Testis (tissue), 2 donors: ENCODE data around the gene GPAT2.

Experiments
- POLR2A ChIP-seq: fragments of 450-650 bp; IDR thresholded peaks from one replicate; pipeline ENCODE4 v1.6.1; 2017; ENCODE audit warnings: antibody characterized with exemption, mild to moderate bottlenecking, moderate library complexity
- TF ChIP-seq, protein P1 (sequence below), 3 experiments: fragments of 450-650 bp in 2 of 3; fragments of 200-600 bp in 1 of 3; sonication (generic) in 1 of 3; IDR thresholded peaks; one replicate each; pipeline ENCODE4 v1.5.1; 2016 to 2019; ENCODE audit warnings: antibody characterized with exemption in 3 of 3, mild to moderate bottlenecking in 2 of 3, moderate library complexity in 1 of 3

DNA sequence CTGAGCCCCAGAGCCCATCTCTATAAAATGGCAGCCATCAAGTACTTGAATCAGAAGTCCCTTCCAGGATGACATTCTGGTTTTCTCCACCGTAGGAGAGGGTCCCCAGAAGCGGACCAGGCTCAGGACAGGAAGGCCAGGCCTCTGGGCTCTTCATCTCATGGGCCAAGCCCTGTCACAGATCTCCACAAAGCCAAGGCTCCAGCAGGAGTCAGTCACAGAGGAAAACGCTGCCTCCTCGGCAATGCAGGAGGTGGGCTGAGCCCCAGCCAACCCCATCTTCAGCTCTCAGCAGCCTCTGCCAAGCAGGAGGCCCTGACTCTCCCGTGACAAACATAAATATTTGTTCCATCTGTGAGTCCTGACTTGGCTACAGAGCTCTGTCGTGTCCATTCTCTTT lies 39.4 kb upstream of the GPAT2 start:
- TF ChIP-seq, protein P1, sequence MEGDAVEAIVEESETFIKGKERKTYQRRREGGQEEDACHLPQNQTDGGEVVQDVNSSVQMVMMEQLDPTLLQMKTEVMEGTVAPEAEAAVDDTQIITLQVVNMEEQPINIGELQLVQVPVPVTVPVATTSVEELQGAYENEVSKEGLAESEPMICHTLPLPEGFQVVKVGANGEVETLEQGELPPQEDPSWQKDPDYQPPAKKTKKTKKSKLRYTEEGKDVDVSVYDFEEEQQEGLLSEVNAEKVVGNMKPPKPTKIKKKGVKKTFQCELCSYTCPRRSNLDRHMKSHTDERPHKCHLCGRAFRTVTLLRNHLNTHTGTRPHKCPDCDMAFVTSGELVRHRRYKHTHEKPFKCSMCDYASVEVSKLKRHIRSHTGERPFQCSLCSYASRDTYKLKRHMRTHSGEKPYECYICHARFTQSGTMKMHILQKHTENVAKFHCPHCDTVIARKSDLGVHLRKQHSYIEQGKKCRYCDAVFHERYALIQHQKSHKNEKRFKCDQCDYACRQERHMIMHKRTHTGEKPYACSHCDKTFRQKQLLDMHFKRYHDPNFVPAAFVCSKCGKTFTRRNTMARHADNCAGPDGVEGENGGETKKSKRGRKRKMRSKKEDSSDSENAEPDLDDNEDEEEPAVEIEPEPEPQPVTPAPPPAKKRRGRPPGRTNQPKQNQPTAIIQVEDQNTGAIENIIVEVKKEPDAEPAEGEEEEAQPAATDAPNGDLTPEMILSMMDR (IDR thresholded peaks at IDR 0.05), result no peak
- no peak for TF ChIP-seq POLR2A
